ENCODE results near the gene GPR87.

GPR87 gene

GRCh38 chr3:151293127-151293526 lies 23.5 kb downstream of the GPR87 start:
- TF ChIP-seq CTCF (IDR thresholded peaks at IDR 0.05; ENCODE audit: low read length, missing control alignments), result no peak
- no peak for DNase-seq (ENCODE audit: low read depth)
- H3K4me3 ChIP-seq (replicated peaks; ENCODE audit: low read depth, low read length), result no peak overlapping the region

GRCh38 chr3:151290673-151291072 lies 25.9 kb downstream of the GPR87 start:
- no peak overlapping the region for H3K4me3 ChIP-seq (replicated peaks; ENCODE audit: low read depth, low read length)
- TF ChIP-seq CTCF (IDR thresholded peaks at IDR 0.05; ENCODE audit: low read length, missing control alignments), result peak; percentile 58
- peak; percentile 69 for DNase-seq (ENCODE audit: low read depth)

GRCh38 chr3:151289445-151289844 lies 27.2 kb downstream of the GPR87 start:
- TF ChIP-seq CTCF (IDR thresholded peaks at IDR 0.05; ENCODE audit: low read length, missing control alignments), result no peak
- H3K4me3 ChIP-seq (replicated peaks; ENCODE audit: low read depth, low read length), result no peak overlapping the region
- no peak for DNase-seq (ENCODE audit: low read depth)

- no peak for DNase-seq (ENCODE audit: low read depth)
- TF ChIP-seq CTCF (IDR thresholded peaks at IDR 0.05; ENCODE audit: low read length, missing control alignments), result no peak
- H3K4me3 ChIP-seq (replicated peaks; ENCODE audit: low read depth, low read length), result no peak overlapping the region
Measured at GRCh38 chr3:151285940-151286339, 30.7 kb downstream of the GPR87 start.

GRCh38 chr3:151283907-151284461 lies 32.6 kb downstream of the GPR87 start:
- peak; percentile 77 for DNase-seq (ENCODE audit: low read depth)
- H3K4me3 ChIP-seq (replicated peaks; ENCODE audit: low read depth, low read length), result no peak overlapping the region
- TF ChIP-seq CTCF (IDR thresholded peaks at IDR 0.05; ENCODE audit: low read length, missing control alignments), result no peak

GRCh38 chr3:151283387-151283786 lies 33.2 kb downstream of the GPR87 start:
- no peak for DNase-seq (ENCODE audit: low read depth)
- no peak for TF ChIP-seq CTCF (IDR thresholded peaks at IDR 0.05; ENCODE audit: low read length, missing control alignments)
- no peak overlapping the region for H3K4me3 ChIP-seq (replicated peaks; ENCODE audit: low read depth, low read length)

GRCh38 chr3:151282921-151283320 lies 33.7 kb downstream of the GPR87 start:
- peak; percentile 55 for TF ChIP-seq CTCF (IDR thresholded peaks at IDR 0.05; ENCODE audit: low read length, missing control alignments)
- H3K4me3 ChIP-seq (replicated peaks; ENCODE audit: low read depth, low read length), result no peak overlapping the region
- DNase-seq (ENCODE audit: low read depth), result peak; percentile 82
